HL-60 (cell line): ENCODE results near the gene CDC25B.

ENCODE experiments used
- GABPA ChIP-seq: IDR thresholded peaks from 2 replicates; pipeline ENCODE4 v1.6.1; 2012; ENCODE audit warnings: low read depth
- POLR2AphosphoS5 ChIP-seq: IDR thresholded peaks from 2 replicates; pipeline ENCODE4 v1.6.1; 2012; ENCODE audit warnings: low read depth
- SPI1 ChIP-seq: IDR thresholded peaks from 2 replicates; pipeline ENCODE4 v1.6.1; 2012; ENCODE audit warnings: low read depth, mild to moderate bottlenecking, borderline replicate concordance
- TF ChIP-seq, protein P1 (sequence below): IDR thresholded peaks from one replicate; pipeline ENCODE4 v1.5.1; 2011; ENCODE audit warnings: low read length, control low read depth, inconsistent platforms; ENCODE audit not compliant: insufficient read depth

DNA sequence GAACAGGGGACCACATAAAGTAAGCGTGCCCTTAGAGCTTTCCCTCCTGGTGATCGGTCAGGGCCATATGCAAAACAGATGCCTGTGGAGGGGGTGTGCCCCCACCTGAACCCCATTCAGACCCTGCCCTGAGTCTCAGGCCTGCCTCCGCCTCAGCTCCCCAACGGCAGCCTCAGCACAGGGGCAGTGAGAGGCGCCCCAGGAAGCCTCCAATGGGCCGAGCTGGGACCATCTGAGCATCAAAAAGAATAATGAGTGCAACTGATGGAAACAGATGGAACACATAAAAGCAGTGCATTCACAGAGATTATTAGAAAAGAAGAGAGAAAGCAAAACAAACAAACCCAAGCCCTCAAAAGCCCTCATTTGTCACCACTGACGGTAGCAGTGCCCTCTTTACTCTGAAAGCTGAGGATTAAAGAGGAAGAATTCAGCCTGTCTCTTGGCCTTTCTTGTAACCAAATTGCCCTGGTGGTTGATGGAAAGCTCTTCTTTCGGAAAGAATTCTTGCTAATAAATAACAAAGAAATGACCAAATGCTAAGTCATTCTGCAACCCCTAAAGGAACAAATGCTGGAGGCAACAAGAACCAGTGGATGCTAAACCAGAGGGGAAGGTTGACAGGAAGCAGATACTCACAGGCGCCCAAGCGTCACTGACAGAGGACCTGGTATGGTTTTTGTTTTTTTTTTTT, 35.3 kb upstream of the CDC25B start:
- TF ChIP-seq SPI1: no peak
- TF ChIP-seq, protein P1, sequence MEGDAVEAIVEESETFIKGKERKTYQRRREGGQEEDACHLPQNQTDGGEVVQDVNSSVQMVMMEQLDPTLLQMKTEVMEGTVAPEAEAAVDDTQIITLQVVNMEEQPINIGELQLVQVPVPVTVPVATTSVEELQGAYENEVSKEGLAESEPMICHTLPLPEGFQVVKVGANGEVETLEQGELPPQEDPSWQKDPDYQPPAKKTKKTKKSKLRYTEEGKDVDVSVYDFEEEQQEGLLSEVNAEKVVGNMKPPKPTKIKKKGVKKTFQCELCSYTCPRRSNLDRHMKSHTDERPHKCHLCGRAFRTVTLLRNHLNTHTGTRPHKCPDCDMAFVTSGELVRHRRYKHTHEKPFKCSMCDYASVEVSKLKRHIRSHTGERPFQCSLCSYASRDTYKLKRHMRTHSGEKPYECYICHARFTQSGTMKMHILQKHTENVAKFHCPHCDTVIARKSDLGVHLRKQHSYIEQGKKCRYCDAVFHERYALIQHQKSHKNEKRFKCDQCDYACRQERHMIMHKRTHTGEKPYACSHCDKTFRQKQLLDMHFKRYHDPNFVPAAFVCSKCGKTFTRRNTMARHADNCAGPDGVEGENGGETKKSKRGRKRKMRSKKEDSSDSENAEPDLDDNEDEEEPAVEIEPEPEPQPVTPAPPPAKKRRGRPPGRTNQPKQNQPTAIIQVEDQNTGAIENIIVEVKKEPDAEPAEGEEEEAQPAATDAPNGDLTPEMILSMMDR: no peak
- TF ChIP-seq POLR2AphosphoS5: no peak
- TF ChIP-seq GABPA: no peak
